ENCODE data around the gene CERK. TPM values are rescaled to one million over a fixed set of nuclear protein-coding genes. Genes with fewer than 3 reads are reported as not detected.

CERK gene
- total RNA-seq, 1 donor from 2014 or later, result 145 TPM

DNA sequence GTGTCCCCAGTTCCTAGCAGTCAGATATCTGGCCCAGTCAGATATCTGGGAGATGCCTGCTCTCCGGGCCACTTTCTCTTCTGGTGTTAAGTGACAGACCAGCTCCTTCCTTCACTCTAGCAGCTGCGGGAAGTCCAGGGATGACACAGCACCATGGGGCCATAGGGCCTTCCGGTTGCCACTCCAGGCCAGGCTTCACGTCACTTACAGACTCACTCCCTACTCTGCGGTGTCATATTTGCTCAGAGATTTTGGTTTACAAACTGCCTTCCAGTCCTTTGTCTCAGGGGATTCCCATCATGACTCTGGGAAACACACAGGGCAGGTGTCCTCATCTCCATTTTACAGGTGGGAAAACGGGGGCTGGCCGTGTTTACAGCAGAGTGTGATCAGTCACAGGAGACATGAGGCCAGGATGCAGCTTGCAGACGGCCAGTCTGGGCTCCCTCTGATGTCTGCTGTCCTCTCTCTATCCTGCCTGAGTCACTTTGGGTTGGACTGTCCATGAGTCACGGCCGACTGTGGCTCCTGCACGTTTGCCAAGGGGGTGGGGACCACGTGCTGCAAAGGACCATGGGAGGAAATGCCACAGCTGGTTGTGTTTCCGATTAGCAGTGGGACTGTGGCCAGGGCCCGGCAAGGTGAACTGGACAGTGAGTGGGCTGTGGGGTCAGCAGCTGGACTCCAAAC, 16.2 kb upstream of the CERK start:
- Mint-ChIP-seq H3K36me3 (ENCODE audit: unreplicated experiment) (peaks cover 13% of the 10 kb centered on the region), H3K27ac (ENCODE audit: unreplicated experiment) (no peak overlapping the region), H3K27me3 (ENCODE audit: unreplicated experiment) (peaks cover 1% of the 10 kb centered on the region), H3K4me1 (ENCODE audit: low read depth, unreplicated experiment) (no peaks in the 10 kb centered on the region), H3K4me3 (ENCODE audit: unreplicated experiment) (no peak overlapping the region), H3K9me3 (ENCODE audit: unreplicated experiment) (peaks cover 11% of the 10 kb centered on the region)
- DNase-seq, result no peak
- TF ChIP-seq, protein P1, sequence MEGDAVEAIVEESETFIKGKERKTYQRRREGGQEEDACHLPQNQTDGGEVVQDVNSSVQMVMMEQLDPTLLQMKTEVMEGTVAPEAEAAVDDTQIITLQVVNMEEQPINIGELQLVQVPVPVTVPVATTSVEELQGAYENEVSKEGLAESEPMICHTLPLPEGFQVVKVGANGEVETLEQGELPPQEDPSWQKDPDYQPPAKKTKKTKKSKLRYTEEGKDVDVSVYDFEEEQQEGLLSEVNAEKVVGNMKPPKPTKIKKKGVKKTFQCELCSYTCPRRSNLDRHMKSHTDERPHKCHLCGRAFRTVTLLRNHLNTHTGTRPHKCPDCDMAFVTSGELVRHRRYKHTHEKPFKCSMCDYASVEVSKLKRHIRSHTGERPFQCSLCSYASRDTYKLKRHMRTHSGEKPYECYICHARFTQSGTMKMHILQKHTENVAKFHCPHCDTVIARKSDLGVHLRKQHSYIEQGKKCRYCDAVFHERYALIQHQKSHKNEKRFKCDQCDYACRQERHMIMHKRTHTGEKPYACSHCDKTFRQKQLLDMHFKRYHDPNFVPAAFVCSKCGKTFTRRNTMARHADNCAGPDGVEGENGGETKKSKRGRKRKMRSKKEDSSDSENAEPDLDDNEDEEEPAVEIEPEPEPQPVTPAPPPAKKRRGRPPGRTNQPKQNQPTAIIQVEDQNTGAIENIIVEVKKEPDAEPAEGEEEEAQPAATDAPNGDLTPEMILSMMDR (IDR thresholded peaks at IDR 0.05; ENCODE audit: partially characterized antibody, unreplicated experiment), result no peak

DNA sequence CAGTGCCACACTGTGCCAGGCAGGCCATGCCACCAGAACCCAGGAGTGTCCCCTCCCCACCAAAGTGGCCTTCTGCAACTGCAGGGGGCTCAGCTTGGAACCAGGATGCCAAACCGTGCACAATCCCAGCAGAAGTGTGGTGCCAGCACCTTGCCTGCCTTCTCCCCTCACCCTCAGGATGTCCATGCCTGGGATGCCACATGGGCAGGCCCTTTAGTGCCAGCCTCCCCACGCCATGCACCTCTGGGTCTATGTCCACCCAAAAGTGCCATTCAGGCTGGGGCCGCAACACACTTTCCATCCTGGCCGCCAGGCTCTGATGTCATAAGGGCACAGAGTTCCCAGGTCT, 15.7 kb upstream of the CERK start:
- no peaks in the 10 kb centered on the region for H3K4me1 Mint-ChIP-seq (ENCODE audit: low read depth, unreplicated experiment)
- TF ChIP-seq, protein P1 (IDR thresholded peaks at IDR 0.05; ENCODE audit: partially characterized antibody, unreplicated experiment), result no peak
- no peak overlapping the region for H3K27ac Mint-ChIP-seq (ENCODE audit: unreplicated experiment)
- H3K9me3 Mint-ChIP-seq (ENCODE audit: unreplicated experiment), result peaks cover 14% of the 10 kb centered on the region
- no peak for DNase-seq
- peaks cover 13% of the 10 kb centered on the region for H3K36me3 Mint-ChIP-seq (ENCODE audit: unreplicated experiment)
- H3K27me3 Mint-ChIP-seq (ENCODE audit: unreplicated experiment), result peaks cover 1% of the 10 kb centered on the region
- no peak overlapping the region for H3K4me3 Mint-ChIP-seq (ENCODE audit: unreplicated experiment)

DNA sequence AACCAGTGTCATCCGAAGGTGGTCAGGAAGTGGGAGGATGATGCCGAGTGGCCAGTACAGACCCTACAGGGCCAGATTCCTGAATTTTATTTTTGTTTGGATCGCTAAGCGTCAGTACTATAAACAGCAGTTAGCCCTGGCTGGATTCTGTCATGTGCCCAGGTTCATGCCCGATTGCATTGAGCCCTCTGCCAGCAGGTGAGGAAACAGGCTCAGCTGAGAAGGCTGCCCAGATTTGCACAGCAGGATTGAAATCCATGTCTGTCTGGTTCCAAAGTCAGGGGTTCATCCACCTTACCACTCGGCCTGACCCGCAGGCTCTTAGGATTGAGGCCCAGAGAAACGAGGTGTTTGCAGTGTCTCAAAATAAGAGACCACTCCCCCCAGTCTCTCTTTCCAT, 15.3 kb upstream of the CERK start:
- no peak for DNase-seq
- TF ChIP-seq, protein P1 (IDR thresholded peaks at IDR 0.05; ENCODE audit: partially characterized antibody, unreplicated experiment), result no peak

DNA sequence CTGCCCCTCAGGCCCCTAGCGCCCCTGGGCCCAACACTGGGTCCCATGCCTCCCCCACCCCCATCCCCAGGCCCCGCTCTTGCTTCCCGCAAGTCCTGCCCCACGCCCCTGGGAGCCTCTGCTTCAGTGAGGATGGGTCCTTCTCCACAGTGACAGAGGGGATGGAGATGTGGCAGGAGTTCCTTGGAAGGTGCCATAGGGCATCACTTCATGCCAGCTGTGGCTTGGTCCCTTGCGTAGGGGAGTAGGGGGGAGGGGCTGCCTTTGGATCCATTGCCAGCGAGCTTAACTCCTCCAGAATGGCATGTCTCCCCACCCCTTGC, 14.9 kb upstream of the CERK start:
- H3K4me1 Mint-ChIP-seq (ENCODE audit: low read depth, unreplicated experiment), result no peaks in the 10 kb centered on the region
- peaks cover 13% of the 10 kb centered on the region for H3K36me3 Mint-ChIP-seq (ENCODE audit: unreplicated experiment)
- H3K4me3 Mint-ChIP-seq (ENCODE audit: unreplicated experiment), result no peak overlapping the region
- no peak overlapping the region for H3K27ac Mint-ChIP-seq (ENCODE audit: unreplicated experiment)
- H3K9me3 Mint-ChIP-seq (ENCODE audit: unreplicated experiment), result peaks cover 14% of the 10 kb centered on the region
- no peak for DNase-seq
- TF ChIP-seq, protein P1 (IDR thresholded peaks at IDR 0.05; ENCODE audit: partially characterized antibody, unreplicated experiment), result no peak
- H3K27me3 Mint-ChIP-seq (ENCODE audit: unreplicated experiment), result peaks cover 1% of the 10 kb centered on the region

More for the DNA sequence above, 15.3 kb upstream of the CERK start:
- Mint-ChIP-seq H3K36me3 (ENCODE audit: unreplicated experiment) (peaks cover 13% of the 10 kb centered on the region), H3K4me1 (ENCODE audit: low read depth, unreplicated experiment) (no peaks in the 10 kb centered on the region), H3K27me3 (ENCODE audit: unreplicated experiment) (peaks cover 1% of the 10 kb centered on the region), H3K4me3 (ENCODE audit: unreplicated experiment) (no peak overlapping the region), H3K9me3 (ENCODE audit: unreplicated experiment) (peaks cover 14% of the 10 kb centered on the region), H3K27ac (ENCODE audit: unreplicated experiment) (no peak overlapping the region)

DNA sequence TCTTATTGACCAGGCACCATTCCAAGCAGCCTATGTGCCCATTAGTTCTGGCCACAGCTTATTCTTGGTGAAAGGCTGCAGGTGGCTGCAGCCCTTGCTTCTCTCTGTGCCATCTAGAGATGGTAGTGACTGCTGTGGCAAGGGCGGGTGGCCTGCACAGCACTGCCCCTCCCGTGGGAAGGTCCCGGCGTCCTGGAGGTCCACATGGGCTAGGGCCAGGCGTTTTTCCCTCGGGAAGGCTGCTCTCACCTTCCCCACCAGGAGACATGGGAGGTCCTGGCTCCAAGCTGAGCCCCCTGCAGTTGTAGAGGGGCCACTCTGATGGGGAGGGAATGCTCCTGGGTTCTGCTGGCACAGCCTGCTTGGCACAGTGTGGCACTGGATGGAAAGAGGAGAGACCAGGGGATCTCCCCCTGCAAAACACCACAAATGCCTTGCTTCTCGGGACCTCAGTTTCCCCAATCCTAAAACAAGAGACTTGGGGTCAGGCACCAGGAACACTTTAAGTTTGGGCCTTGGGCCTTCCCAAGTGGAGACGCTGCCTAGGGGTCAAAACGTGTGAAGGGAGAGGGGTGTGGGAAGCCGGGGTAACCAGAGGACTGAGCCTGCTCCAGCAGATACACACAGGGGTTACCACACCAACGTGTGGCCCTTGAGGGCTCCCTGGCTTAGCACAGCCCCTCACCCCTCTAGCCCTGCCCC, 14.4 kb upstream of the CERK start:
- H3K4me1 Mint-ChIP-seq (ENCODE audit: low read depth, unreplicated experiment), result no peaks in the 10 kb centered on the region
- no peak for DNase-seq
- peaks cover 11% of the 10 kb centered on the region for H3K36me3 Mint-ChIP-seq (ENCODE audit: unreplicated experiment)
- peaks cover 12% of the 10 kb centered on the region for H3K9me3 Mint-ChIP-seq (ENCODE audit: unreplicated experiment)
- TF ChIP-seq, protein P1 (IDR thresholded peaks at IDR 0.05; ENCODE audit: partially characterized antibody, unreplicated experiment), result no peak
- peaks cover 1% of the 10 kb centered on the region for H3K27me3 Mint-ChIP-seq (ENCODE audit: unreplicated experiment)
- H3K27ac Mint-ChIP-seq (ENCODE audit: unreplicated experiment), result no peak overlapping the region
- H3K4me3 Mint-ChIP-seq (ENCODE audit: unreplicated experiment), result no peak overlapping the region

All from glutamatergic neuron (in vitro differentiated cells).